Measurements from ENCODE around the gene PGAP1. TPM values are rescaled to one million over a fixed set of nuclear protein-coding genes. Genes with fewer than 3 reads are reported as not detected.

The PGAP1 gene
- total RNA-seq, 1 experiment from 2014 or later, result 15.7 TPM

DNA sequence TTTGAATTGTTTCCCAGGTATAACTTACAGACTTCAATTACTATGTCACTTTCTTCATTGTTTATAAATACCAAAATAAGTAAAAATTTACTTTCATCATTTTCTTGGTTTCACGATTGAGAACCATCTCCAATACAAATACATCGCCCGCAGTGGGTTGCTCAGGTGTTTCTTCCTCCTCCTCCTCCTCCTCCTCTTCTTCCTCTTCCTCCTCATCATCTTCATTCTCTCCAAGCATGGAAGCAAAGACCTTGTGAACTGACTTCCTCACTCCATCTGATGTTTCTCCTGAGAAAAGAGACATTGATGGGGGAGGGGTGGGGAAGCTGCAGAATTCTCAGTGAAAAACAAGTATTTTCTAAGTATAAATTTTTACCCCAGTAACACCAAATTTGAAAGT lies 133.6 kb downstream of the PGAP1 start:
- H3K4me3 ChIP-seq (ENCODE audit: low read depth in 2 of 2, low read length in 2 of 2), result no peak overlapping the region
- ATAC-seq, result no peak
- no peak overlapping the region for H3K27ac ChIP-seq (ENCODE audit: low read length)
- H3K36me3 ChIP-seq (ENCODE audit: control insufficient read depth, insufficient read depth, low read length), result peaks cover 29% of the 10 kb centered on the region
- TF ChIP-seq SIN3A (IDR thresholded peaks at IDR 0.05; ENCODE audit: borderline replicate concordance, insufficient read depth, low read depth, low read length), result no peak
- no peak for TF ChIP-seq POLR2AphosphoS5 (IDR thresholded peaks at IDR 0.05; ENCODE audit: low read depth, low read length)
- TF ChIP-seq, protein P1, sequence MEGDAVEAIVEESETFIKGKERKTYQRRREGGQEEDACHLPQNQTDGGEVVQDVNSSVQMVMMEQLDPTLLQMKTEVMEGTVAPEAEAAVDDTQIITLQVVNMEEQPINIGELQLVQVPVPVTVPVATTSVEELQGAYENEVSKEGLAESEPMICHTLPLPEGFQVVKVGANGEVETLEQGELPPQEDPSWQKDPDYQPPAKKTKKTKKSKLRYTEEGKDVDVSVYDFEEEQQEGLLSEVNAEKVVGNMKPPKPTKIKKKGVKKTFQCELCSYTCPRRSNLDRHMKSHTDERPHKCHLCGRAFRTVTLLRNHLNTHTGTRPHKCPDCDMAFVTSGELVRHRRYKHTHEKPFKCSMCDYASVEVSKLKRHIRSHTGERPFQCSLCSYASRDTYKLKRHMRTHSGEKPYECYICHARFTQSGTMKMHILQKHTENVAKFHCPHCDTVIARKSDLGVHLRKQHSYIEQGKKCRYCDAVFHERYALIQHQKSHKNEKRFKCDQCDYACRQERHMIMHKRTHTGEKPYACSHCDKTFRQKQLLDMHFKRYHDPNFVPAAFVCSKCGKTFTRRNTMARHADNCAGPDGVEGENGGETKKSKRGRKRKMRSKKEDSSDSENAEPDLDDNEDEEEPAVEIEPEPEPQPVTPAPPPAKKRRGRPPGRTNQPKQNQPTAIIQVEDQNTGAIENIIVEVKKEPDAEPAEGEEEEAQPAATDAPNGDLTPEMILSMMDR (IDR thresholded peaks at IDR 0.05), result no peak
- no peak for TF ChIP-seq REST (IDR thresholded peaks at IDR 0.05; ENCODE audit: insufficient read depth in 1 of 2, low read depth in 2 of 2, low read length in 1 of 2)
- no peak for TF ChIP-seq TCF7L2 (IDR thresholded peaks at IDR 0.05; ENCODE audit: low read depth, low read length)
- in situ Hi-C loops (cut with HindIII; ENCODE audit: low pct_unique_long_range_greater_than_20kb, low sequenced_read_pairs) (no loop called here), intact Hi-C loops (cut with micrococcal nuclease; ENCODE audit: unreplicated experiment) (no loop called here)
- BruUV-seq (replicated peaks), result no TSS peak
- DNase-seq (ENCODE audit: low read depth, low spot score), result no peak
- H3K4me1 ChIP-seq (ENCODE audit: control insufficient read depth, insufficient read depth, low read length), result peaks cover 6% of the 10 kb centered on the region; the same call in 1 of the 2 replicates
- ChIA-PET CTCF (no interaction called here), POLR2A (no interaction called here)
- H3K9me3 ChIP-seq (ENCODE audit: control insufficient read depth, insufficient read depth, low read depth, low read length), result no peaks in the 10 kb centered on the region
- H3K27me3 ChIP-seq (ENCODE audit: control insufficient read depth, insufficient read depth, low read length), result no peaks in the 10 kb centered on the region

DNA sequence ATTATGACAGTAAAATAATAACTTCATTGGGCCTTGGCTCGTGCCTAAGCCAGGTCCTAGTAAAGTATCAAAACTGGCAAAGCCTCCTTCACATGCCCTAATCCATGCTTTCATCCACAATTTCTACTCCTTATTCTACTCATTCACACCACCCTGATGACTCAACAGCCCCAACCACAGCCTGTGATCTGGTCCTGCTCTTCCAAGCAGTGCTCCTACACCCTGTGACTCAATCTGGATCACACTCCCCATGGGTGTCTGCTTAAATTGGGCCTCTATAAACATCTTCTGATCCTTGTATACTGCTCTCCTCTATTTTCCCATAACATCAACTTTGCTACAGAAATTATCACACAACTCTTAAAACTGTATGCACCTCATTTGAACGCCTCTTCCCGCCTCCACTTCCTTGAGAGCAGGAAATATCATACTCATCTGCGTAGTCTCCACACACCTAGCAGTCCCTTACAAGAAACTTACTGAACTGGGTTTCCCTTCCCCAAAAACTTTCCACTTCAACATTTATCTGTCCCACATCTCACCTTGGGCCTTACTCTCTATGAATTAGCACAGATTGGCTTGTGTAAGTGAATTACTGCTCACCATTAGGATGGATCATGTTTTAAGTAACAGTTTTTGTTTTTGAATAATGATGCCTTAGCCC lies 142.9 kb downstream of the PGAP1 start:
- POLR2A ChIA-PET, result no interaction called here
- no peak for TF ChIP-seq POLR2AphosphoS5 (IDR thresholded peaks at IDR 0.05; ENCODE audit: low read depth, low read length)
- no peak for TF ChIP-seq SIN3A (IDR thresholded peaks at IDR 0.05; ENCODE audit: borderline replicate concordance, insufficient read depth, low read depth, low read length)
- TF ChIP-seq REST (IDR thresholded peaks at IDR 0.05; ENCODE audit: insufficient read depth in 1 of 2, low read depth in 2 of 2, low read length in 1 of 2), result no peak
- TF ChIP-seq, protein P1 (IDR thresholded peaks at IDR 0.05), result no peak
- no peak for TF ChIP-seq TCF7L2 (IDR thresholded peaks at IDR 0.05; ENCODE audit: low read depth, low read length)
- H3K27me3 ChIP-seq (ENCODE audit: control insufficient read depth, insufficient read depth, low read length), result no peaks in the 10 kb centered on the region
- peak; percentile 71; the same call in 1 of the 2 replicates for ATAC-seq
- no peak for DNase-seq (ENCODE audit: low read depth, low spot score)
- H3K4me3 ChIP-seq (ENCODE audit: low read depth in 2 of 2, low read length in 2 of 2), result no peak overlapping the region
- no peaks in the 10 kb centered on the region for H3K4me1 ChIP-seq (ENCODE audit: control insufficient read depth, insufficient read depth, low read length)
- intact Hi-C loops (cut with micrococcal nuclease; ENCODE audit: unreplicated experiment) (no loop called here), in situ Hi-C loops (cut with HindIII; ENCODE audit: low pct_unique_long_range_greater_than_20kb, low sequenced_read_pairs) (no loop called here)
- CTCF ChIA-PET, result no interaction called here
- BruUV-seq (replicated peaks), result no TSS peak
- H3K9me3 ChIP-seq (ENCODE audit: control insufficient read depth, insufficient read depth, low read depth, low read length), result no peaks in the 10 kb centered on the region
- H3K27ac ChIP-seq (ENCODE audit: low read length), result no peak overlapping the region
- H3K36me3 ChIP-seq (ENCODE audit: control insufficient read depth, insufficient read depth, low read length), result peaks cover 25% of the 10 kb centered on the region
